Measurements from ENCODE around the gene CHM. TPM values are rescaled to one million over a fixed set of nuclear protein-coding genes. Genes with fewer than 3 reads are reported as not detected.
"Not testable (repeated sequence)": the region's sequence is repeated elsewhere in the genome, so short reads cannot be mapped to it uniquely, and the experiment has no call there.

CHM gene
- total RNA-seq, 2 donors from 2014 or later, result 26.0 to 52.8 TPM

DNA sequence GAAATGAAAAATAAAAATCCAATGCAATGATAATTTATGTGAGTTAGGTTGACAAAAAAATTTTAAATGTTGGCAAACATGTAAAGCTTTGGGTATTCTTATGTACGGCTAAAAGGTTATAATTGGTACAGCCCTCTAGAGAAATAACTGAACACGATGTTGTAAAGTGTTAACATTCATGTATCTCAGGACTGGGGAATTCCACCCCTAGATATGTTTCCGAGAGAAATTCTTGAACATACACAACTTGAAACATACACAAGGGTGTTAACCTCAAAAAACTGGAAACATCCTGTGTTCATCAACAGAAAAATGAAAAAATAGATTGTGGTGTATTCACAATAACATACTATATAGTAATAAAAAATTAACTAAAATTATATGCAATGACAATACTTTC, 91.8 kb downstream of the CHM start:
- no peaks in the 10 kb centered on the region for H3K27me3 ChIP-seq (ENCODE audit: control insufficient read depth, insufficient read depth, low read length, poor library complexity, severe bottlenecking)
- no peak overlapping the region for H3K4me3 ChIP-seq (ENCODE audit: low read length)
- TF ChIP-seq, protein P1, sequence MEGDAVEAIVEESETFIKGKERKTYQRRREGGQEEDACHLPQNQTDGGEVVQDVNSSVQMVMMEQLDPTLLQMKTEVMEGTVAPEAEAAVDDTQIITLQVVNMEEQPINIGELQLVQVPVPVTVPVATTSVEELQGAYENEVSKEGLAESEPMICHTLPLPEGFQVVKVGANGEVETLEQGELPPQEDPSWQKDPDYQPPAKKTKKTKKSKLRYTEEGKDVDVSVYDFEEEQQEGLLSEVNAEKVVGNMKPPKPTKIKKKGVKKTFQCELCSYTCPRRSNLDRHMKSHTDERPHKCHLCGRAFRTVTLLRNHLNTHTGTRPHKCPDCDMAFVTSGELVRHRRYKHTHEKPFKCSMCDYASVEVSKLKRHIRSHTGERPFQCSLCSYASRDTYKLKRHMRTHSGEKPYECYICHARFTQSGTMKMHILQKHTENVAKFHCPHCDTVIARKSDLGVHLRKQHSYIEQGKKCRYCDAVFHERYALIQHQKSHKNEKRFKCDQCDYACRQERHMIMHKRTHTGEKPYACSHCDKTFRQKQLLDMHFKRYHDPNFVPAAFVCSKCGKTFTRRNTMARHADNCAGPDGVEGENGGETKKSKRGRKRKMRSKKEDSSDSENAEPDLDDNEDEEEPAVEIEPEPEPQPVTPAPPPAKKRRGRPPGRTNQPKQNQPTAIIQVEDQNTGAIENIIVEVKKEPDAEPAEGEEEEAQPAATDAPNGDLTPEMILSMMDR (conservative IDR thresholded peaks at IDR 0.05), result no peak
- no peaks in the 10 kb centered on the region for H3K4me1 Mint-ChIP-seq
- peaks cover 55% of the 10 kb centered on the region for H3K36me3 Mint-ChIP-seq (ENCODE audit: low read depth)
- no peaks in the 10 kb centered on the region for H3K9me3 ChIP-seq (ENCODE audit: control insufficient read depth, low read length)
- no peak overlapping the region for H3K9ac ChIP-seq (ENCODE audit: extremely low read depth, low read length, poor library complexity, severe bottlenecking)
- H3K36me3 ChIP-seq (ENCODE audit: control insufficient read depth, insufficient read depth, low read length), result peaks cover 7% of the 10 kb centered on the region
- 50 to 100% methylated on average over 1 to 2 of the region's 3 CpGs for WGBS, 2 experiments (ENCODE audit: insufficient coverage in 1 of 2, insufficient read length in 1 of 2)
- peaks cover 7% of the 10 kb centered on the region for H3K9me3 Mint-ChIP-seq
- H3K27ac ChIP-seq (ENCODE audit: low read depth, low read length), result no peak overlapping the region
- H3K4me1 ChIP-seq (ENCODE audit: control insufficient read depth, insufficient read depth, low read length), result no peaks in the 10 kb centered on the region
- no peak overlapping the region for H3K4me3 Mint-ChIP-seq
- no peak overlapping the region for H3K27ac Mint-ChIP-seq
- no peak for DNase-seq
- H3K27me3 Mint-ChIP-seq (ENCODE audit: insufficient read depth), result no peaks in the 10 kb centered on the region

DNA sequence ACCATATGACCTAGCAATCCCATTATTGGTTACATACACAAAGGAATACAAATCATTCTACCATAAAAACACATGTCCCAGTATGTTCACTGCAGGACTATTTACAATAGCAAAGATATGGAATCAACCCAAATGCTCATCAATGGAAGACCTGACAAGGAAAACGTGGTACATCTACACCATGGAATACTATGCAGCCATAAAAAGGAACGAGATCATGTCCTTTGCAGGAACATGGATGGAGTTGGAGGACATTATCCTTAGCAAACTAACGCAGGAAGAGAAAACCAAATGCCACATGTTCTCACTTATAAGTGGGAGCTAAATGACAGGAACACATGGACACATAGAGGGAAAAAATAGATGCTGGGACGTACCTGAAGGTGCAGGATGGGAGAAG, 102.6 kb downstream of the CHM start:
- Mint-ChIP-seq H3K36me3 (ENCODE audit: low read depth) (peaks cover 73% of the 10 kb centered on the region), H3K9me3 (peaks cover 38% of the 10 kb centered on the region)
- not testable (repeated sequence) for DNase-seq; H3K4me3 ChIP-seq (ENCODE audit: low read length); H3K4me1 Mint-ChIP-seq; H3K27me3 Mint-ChIP-seq (ENCODE audit: insufficient read depth); H3K27ac ChIP-seq (ENCODE audit: low read depth, low read length); H3K9ac ChIP-seq (ENCODE audit: extremely low read depth, low read length, poor library complexity, severe bottlenecking); H3K4me1 ChIP-seq (ENCODE audit: control insufficient read depth, insufficient read depth, low read length); H3K27ac Mint-ChIP-seq; H3K4me3 Mint-ChIP-seq; H3K27me3 ChIP-seq (ENCODE audit: control insufficient read depth, insufficient read depth, low read length, poor library complexity, severe bottlenecking)
- WGBS, 2 experiments (ENCODE audit: insufficient coverage in 1 of 2, insufficient read length in 1 of 2), result 0 to 68% methylated on average over 1 to 4 of the region's 4 CpGs
- peaks cover 49% of the 10 kb centered on the region for H3K9me3 ChIP-seq (ENCODE audit: control insufficient read depth, low read length)
- H3K36me3 ChIP-seq (ENCODE audit: control insufficient read depth, insufficient read depth, low read length), result peaks cover 59% of the 10 kb centered on the region

DNA sequence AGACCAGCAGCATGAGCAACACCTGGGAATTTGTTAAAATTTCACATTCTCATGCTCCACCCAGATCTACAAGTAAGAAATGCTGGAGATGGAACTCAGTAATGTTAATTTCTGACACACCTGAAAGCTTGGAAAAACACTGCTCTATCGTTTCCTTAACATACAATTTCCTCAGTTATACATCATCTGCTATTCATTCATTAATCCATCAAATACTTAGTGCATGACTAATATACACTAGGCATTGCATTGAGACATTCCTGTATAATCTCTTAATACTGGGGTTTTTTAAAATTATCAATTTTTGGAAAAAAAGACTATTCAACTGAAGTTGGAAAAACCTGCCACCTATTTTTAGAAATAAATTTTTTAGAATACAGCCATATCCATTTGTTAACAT, 106.1 kb downstream of the CHM start:
- TF ChIP-seq, protein P1 (conservative IDR thresholded peaks at IDR 0.05), result no peak
- 94% methylated on average over 1 of the region's 1 CpG; no CpG with 5 or more reads in 1 of the 2 experiments for WGBS, 2 experiments (ENCODE audit: insufficient coverage in 1 of 2, insufficient read length in 1 of 2)
- no peak overlapping the region for H3K4me3 Mint-ChIP-seq
- H3K9ac ChIP-seq (ENCODE audit: extremely low read depth, low read length, poor library complexity, severe bottlenecking), result no peak overlapping the region
- no peaks in the 10 kb centered on the region for H3K27me3 ChIP-seq (ENCODE audit: control insufficient read depth, insufficient read depth, low read length, poor library complexity, severe bottlenecking)
- no peaks in the 10 kb centered on the region for H3K27me3 Mint-ChIP-seq (ENCODE audit: insufficient read depth)
- H3K27ac ChIP-seq (ENCODE audit: low read depth, low read length), result no peak overlapping the region
- H3K4me1 Mint-ChIP-seq, result no peaks in the 10 kb centered on the region
- H3K4me3 ChIP-seq (ENCODE audit: low read length), result no peak overlapping the region
- peaks cover 22% of the 10 kb centered on the region for H3K9me3 Mint-ChIP-seq
- H3K27ac Mint-ChIP-seq, result no peak overlapping the region
- no peaks in the 10 kb centered on the region for H3K4me1 ChIP-seq (ENCODE audit: control insufficient read depth, insufficient read depth, low read length)
- H3K36me3 Mint-ChIP-seq (ENCODE audit: low read depth), result peaks cover 48% of the 10 kb centered on the region
- H3K9me3 ChIP-seq (ENCODE audit: control insufficient read depth, low read length), result peaks cover 27% of the 10 kb centered on the region
- H3K36me3 ChIP-seq (ENCODE audit: control insufficient read depth, insufficient read depth, low read length), result peaks cover 28% of the 10 kb centered on the region
- DNase-seq, result no peak

DNA sequence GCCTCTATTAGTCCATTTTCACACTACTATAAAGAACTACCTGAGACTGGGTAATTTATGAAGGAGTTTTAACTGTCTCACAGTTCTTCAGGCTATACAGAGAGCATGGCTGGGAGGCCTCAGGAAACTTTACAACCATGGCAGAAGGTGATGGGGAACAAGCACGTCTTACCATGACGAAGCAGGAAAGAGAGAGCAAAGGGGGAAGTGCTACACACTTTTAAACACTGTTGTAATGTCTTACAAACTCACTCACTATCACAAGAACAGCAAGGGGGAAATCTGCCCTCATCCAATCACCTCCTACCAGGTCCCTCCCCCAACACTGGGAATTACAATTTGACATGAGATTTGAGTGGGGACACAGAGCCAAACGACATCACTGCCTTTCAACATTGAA, 107.4 kb downstream of the CHM start:
- not testable (repeated sequence) for H3K4me1 Mint-ChIP-seq; H3K27ac Mint-ChIP-seq; H3K27me3 ChIP-seq (ENCODE audit: control insufficient read depth, insufficient read depth, low read length, poor library complexity, severe bottlenecking); H3K4me3 ChIP-seq (ENCODE audit: low read length); H3K9ac ChIP-seq (ENCODE audit: extremely low read depth, low read length, poor library complexity, severe bottlenecking); H3K27ac ChIP-seq (ENCODE audit: low read depth, low read length); H3K4me3 Mint-ChIP-seq; H3K4me1 ChIP-seq (ENCODE audit: control insufficient read depth, insufficient read depth, low read length); DNase-seq; H3K27me3 Mint-ChIP-seq (ENCODE audit: insufficient read depth)
- Histone ChIP-seq H3K36me3 (ENCODE audit: control insufficient read depth, insufficient read depth, low read length) (peaks cover 15% of the 10 kb centered on the region), H3K9me3 (ENCODE audit: control insufficient read depth, low read length) (peaks cover 17% of the 10 kb centered on the region)
- Mint-ChIP-seq H3K9me3 (peaks cover 11% of the 10 kb centered on the region), H3K36me3 (ENCODE audit: low read depth) (peaks cover 39% of the 10 kb centered on the region)
- 83% methylated on average over 2 of the region's 3 CpGs; no CpG with 5 or more reads in 1 of the 2 experiments for WGBS, 2 experiments (ENCODE audit: insufficient coverage in 1 of 2, insufficient read length in 1 of 2)

DNA sequence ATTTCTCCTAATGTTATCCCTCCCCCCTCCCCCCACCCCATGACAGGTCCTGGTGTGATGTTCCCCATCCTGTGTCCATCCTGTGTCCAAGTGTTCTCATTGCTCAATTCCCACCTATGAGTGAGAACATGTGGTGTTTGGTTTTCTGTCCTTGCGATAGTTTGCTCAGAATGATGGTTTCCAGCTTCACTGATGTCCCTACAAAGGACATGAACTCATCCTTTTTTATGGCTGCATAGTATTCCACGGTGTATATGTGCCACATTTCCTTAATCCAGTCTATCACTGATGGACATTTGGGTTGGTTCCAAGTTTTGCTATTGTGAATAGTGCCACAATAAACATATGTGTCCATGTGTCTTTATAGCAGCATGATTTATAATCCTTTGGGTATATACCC, 113.0 kb downstream of the CHM start:
- not testable (repeated sequence) for DNase-seq; H3K27ac Mint-ChIP-seq; H3K9me3 ChIP-seq (ENCODE audit: control insufficient read depth, low read length); H3K4me1 ChIP-seq (ENCODE audit: control insufficient read depth, insufficient read depth, low read length); H3K27ac ChIP-seq (ENCODE audit: low read depth, low read length); H3K4me1 Mint-ChIP-seq; H3K9ac ChIP-seq (ENCODE audit: extremely low read depth, low read length, poor library complexity, severe bottlenecking); H3K9me3 Mint-ChIP-seq; H3K4me3 ChIP-seq (ENCODE audit: low read length); H3K4me3 Mint-ChIP-seq; H3K27me3 ChIP-seq (ENCODE audit: control insufficient read depth, insufficient read depth, low read length, poor library complexity, severe bottlenecking); H3K27me3 Mint-ChIP-seq (ENCODE audit: insufficient read depth); H3K36me3 ChIP-seq (ENCODE audit: control insufficient read depth, insufficient read depth, low read length)
- WGBS, 2 experiments (ENCODE audit: insufficient coverage in 1 of 2, insufficient read length in 1 of 2), result 83 to 100% methylated on average over 1 to 2 of the region's 2 CpGs
- peaks cover 12% of the 10 kb centered on the region for H3K36me3 Mint-ChIP-seq (ENCODE audit: low read depth)

All from endodermal cell (in vitro differentiated cells).